Measurements from ENCODE around the gene SERHL2.

DNA sequence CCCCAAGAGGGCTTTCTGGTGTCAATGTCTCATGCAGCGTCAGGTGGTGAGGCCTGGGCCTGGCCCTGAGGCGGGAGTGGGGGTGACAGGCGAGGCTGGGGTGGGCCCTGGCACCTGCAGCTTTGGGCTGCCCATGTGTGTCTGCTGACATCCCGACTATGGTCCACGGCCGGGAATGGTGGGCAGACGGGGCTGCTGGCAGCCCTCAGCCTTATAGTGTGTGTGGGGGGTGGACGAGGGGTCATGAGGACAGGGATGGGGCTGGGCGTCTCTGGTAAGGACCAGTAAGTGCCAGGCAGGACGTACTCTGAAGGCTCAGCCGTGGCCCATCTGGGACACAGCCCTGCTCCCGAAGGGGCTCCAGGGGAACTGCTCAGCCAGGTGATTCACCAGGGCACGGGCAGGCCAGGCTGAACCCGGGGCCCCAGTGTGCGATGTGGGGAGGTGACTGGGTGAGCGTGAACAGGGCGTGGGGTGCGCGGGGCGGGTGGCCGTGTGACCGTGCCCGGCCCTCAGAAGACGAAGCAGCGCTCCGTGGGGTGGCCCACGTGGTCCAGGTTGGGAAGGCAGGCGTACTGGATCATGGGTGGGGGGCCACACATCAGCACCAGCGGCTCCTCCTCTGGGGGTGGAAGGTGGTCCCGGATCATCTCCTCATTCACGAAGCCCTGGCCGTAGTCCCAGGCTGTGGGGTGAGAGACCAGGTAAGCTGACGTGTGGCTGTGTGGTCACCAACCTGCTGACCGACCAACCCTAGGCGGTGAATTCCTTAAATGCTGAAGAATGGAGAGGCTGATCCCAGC, 65.7 kb downstream of the SERHL2 start:
- TF ChIP-seq, protein P1, sequence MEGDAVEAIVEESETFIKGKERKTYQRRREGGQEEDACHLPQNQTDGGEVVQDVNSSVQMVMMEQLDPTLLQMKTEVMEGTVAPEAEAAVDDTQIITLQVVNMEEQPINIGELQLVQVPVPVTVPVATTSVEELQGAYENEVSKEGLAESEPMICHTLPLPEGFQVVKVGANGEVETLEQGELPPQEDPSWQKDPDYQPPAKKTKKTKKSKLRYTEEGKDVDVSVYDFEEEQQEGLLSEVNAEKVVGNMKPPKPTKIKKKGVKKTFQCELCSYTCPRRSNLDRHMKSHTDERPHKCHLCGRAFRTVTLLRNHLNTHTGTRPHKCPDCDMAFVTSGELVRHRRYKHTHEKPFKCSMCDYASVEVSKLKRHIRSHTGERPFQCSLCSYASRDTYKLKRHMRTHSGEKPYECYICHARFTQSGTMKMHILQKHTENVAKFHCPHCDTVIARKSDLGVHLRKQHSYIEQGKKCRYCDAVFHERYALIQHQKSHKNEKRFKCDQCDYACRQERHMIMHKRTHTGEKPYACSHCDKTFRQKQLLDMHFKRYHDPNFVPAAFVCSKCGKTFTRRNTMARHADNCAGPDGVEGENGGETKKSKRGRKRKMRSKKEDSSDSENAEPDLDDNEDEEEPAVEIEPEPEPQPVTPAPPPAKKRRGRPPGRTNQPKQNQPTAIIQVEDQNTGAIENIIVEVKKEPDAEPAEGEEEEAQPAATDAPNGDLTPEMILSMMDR (IDR thresholded peaks at IDR 0.05) = no peak
- TF ChIP-seq EP300 (IDR thresholded peaks at IDR 0.05) (no peak), POLR2AphosphoS5 (IDR thresholded peaks at IDR 0.05) (no peak)
